Activated B cell treated with CpG ODN at 0.5 μM for 24 hours (primary cell): Measurements from ENCODE around the gene BARHL1. TPM values are rescaled to one million over a fixed set of nuclear protein-coding genes. Genes with fewer than 3 reads are reported as not detected.

Experiments
- ATAC-seq: fragments of 200-7000 bp; cut with Tn5 transposase; one replicate; pipeline ENCODE4 v1.10.0; 2021; ENCODE audit warnings: low read depth, mild to moderate bottlenecking, moderate library complexity
- CTCF ChIA-PET: fragments of 350-600 bp; sonication (Branson Sonifier 250); formaldehyde crosslinking; loops from one replicate; lab custom pipeline; 2021; ENCODE audit warnings: antibody characterized with exemption; lab: Charles Lee
- POLR2A ChIA-PET: fragments of 350-600 bp; sonication (Branson Sonifier 250); formaldehyde crosslinking; loops from one replicate; lab custom pipeline; 2021; ENCODE audit warnings: antibody characterized with exemption; lab: Charles Lee
- DNase-seq: peaks from one replicate; pipeline ENCODE4 v3.0.0; 2022
- H3K27ac Mint-ChIP-seq: one replicate; pipeline ENCODE4 v1.8.0; 2020; ENCODE audit warnings: mixed read lengths
- H3K27me3 Mint-ChIP-seq: one replicate; pipeline ENCODE4 v1.8.0; 2021; ENCODE audit warnings: mixed read lengths
- H3K36me3 Mint-ChIP-seq: one replicate; pipeline ENCODE4 v1.8.0; 2021; ENCODE audit warnings: low read depth, mixed read lengths
- H3K4me1 Mint-ChIP-seq: one replicate; pipeline ENCODE4 v1.8.0; 2021; ENCODE audit warnings: mixed read lengths
- H3K4me3 Mint-ChIP-seq: one replicate; pipeline ENCODE4 v1.8.0; 2020; ENCODE audit warnings: mild to moderate bottlenecking, mixed read lengths
- H3K9me3 Mint-ChIP-seq: one replicate; pipeline ENCODE4 v1.8.0; 2020; ENCODE audit warnings: mixed read lengths
- intact Hi-C: fragments of 100-400 bp; cut with micrococcal nuclease; formaldehyde crosslinking; loops from one replicate; pipeline ENCODE4 v1.15.1; 2024
- total RNA-seq: library from RNA; stranded (reverse); gene quantifications from 2 replicates; pipeline ENCODE4 v1.2.3, GENCODE V29; 2022
- TF ChIP-seq, protein P1 (sequence below): fragments of 200-600 bp; IDR thresholded peaks from one replicate; pipeline ENCODE4 v1.8.0; 2022; ENCODE audit warnings: antibody characterized with exemption, mild to moderate bottlenecking

Gene BARHL1
- total RNA-seq, 1 donor from 2014 or later = not detected

DNA sequence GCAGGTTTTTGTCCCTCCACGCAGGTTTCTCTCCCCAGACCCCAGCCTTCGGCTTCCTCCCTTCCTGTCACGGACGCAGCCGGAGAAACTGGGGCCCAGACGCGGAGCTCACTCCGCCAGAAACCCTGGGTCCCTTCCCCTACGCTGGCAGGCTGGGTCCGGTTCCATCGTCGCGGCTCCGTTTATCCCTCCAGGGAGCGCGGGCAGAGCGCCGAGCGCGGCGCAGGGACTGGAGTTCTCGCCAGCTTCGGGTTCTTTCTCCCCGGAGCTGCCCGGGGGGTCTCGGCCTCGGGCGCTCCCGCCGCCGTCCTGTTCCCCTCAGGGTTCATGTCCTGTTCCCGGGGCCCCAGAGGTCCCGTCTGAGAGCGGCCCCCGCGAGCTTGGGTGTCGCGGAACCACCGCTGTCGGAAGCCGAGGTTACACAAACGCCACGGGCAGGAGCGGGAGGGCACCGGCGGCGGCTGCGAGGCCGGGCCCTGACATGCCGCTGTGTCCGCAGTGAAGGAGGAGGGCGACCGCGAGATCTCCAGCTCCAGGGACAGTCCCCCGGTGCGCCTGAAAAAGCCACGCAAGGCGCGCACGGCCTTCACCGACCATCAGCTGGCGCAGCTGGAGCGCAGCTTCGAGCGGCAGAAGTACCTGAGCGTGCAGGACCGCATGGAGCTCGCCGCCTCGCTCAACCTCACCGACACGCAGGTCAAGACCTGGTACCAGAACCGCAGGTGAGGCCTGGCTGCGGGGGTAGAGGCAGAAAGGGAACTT is 4.6 kb downstream of the BARHL1 start:
- ATAC-seq (no peak), DNase-seq (no peak)
- ChIA-PET POLR2A (no interaction called here), CTCF (no interaction called here)
- Mint-ChIP-seq H3K27ac (no peak overlapping the region), H3K4me3 (no peak overlapping the region), H3K4me1 (peaks cover 18% of the 10 kb centered on the region), H3K9me3 (no peaks in the 10 kb centered on the region), H3K27me3 (peaks cover 46% of the 10 kb centered on the region), H3K36me3 (no peaks in the 10 kb centered on the region)
- TF ChIP-seq, protein P1, sequence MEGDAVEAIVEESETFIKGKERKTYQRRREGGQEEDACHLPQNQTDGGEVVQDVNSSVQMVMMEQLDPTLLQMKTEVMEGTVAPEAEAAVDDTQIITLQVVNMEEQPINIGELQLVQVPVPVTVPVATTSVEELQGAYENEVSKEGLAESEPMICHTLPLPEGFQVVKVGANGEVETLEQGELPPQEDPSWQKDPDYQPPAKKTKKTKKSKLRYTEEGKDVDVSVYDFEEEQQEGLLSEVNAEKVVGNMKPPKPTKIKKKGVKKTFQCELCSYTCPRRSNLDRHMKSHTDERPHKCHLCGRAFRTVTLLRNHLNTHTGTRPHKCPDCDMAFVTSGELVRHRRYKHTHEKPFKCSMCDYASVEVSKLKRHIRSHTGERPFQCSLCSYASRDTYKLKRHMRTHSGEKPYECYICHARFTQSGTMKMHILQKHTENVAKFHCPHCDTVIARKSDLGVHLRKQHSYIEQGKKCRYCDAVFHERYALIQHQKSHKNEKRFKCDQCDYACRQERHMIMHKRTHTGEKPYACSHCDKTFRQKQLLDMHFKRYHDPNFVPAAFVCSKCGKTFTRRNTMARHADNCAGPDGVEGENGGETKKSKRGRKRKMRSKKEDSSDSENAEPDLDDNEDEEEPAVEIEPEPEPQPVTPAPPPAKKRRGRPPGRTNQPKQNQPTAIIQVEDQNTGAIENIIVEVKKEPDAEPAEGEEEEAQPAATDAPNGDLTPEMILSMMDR = no peak
- intact Hi-C loops = loop anchor here (2.0 kb wide), 1 partner anchor 176 kb away; the partner anchor contains the start of gene CFAP77

DNA sequence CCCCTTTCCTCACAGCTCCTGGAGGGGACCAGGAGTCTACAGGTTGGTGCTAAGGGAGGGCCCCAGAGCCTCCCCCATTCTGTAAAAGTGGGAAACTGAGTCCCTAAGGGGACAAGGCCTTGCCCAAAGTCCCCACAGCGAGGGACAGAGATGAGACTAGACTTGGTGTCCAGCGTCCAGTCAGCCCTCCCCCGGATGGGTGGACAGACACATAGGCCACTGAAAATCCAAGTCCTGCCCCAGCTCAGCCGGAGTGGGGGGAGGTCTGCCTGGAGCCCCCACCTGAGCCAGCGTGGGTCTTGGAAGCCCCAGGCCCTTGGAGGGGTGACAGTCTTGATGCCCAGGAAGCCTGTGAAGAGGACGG is 5.2 kb downstream of the BARHL1 start:
- no peak overlapping the region for H3K4me3 Mint-ChIP-seq
- peaks cover 18% of the 10 kb centered on the region for H3K4me1 Mint-ChIP-seq
- TF ChIP-seq, protein P1 = no peak
- intact Hi-C loops = loop anchor here (2.0 kb wide), 1 partner anchor 177 kb away; the partner anchor contains the start of gene CFAP77
- H3K27ac Mint-ChIP-seq = no peak overlapping the region
- ChIA-PET POLR2A (no interaction called here), CTCF (no interaction called here)
- ATAC-seq = no peak
- no peaks in the 10 kb centered on the region for H3K9me3 Mint-ChIP-seq
- H3K27me3 Mint-ChIP-seq = peaks cover 52% of the 10 kb centered on the region
- no peaks in the 10 kb centered on the region for H3K36me3 Mint-ChIP-seq
- no peak for DNase-seq

DNA sequence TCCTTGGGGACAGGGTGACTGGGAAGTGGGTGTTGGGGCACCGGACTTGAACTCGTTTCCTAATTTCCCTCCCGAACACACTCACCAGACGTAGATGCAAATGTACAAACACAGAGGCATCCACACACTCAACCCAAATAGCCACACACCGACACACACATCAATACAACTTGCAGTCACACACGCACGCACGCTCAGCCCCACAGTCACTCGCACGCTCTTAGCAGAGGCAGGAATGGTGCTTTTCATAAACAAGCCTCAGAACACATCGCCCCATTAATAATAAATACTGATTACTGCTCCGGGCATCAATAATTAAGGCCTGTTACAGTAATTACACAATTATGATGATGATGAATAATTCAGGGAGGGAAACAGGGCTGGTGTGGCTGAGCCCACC is 5.7 kb downstream of the BARHL1 start:
- DNase-seq = no peak
- no peak overlapping the region for H3K27ac Mint-ChIP-seq

DNA sequence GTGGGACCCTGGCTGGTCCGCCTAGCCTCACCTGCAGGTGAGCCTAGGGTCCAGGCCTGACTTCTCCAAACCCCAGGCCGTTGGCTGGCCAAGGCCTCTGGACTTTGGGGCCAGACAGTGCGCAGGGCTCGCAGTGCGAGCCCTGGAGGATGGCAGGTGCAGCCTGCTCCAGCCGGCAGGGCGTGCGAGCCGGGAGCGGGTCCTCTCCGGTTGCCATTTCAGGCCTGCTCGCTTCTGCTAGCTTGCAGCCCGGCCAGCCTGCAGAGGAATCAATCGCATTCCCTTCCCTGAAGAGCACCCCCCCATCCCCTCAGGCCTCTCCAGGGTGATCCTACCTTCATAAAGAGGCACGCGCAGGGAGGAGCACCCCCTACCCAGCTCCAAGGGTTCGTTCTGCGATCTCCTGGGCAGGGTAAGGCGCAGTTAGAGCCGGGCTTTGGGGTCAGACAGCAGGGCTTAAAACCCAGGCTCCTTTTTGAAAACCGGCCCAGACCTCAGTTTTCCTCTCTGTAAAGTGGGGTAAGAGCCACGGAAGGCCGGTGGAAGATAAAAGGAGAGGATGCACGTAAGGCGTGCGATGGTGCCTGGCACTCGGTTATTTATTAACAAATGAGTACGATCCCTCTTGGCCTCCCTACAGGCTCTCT is 6.2 kb downstream of the BARHL1 start:
- CTCF ChIA-PET = no interaction called here
- Mint-ChIP-seq H3K27ac (no peak overlapping the region), H3K9me3 (no peaks in the 10 kb centered on the region), H3K36me3 (peaks cover 4% of the 10 kb centered on the region), H3K4me1 (peaks cover 18% of the 10 kb centered on the region), H3K27me3 (peaks cover 49% of the 10 kb centered on the region), H3K4me3 (no peak overlapping the region)
- intact Hi-C loops = no loop called here
- TF ChIP-seq, protein P1 = no peak
- POLR2A ChIA-PET = no interaction called here
- ATAC-seq (no peak), DNase-seq (no peak)

More for the DNA sequence above, 5.7 kb downstream of the BARHL1 start:
- no peaks in the 10 kb centered on the region for H3K36me3 Mint-ChIP-seq
- intact Hi-C loops = no loop called here
- ChIA-PET POLR2A (no interaction called here), CTCF (no interaction called here)
- H3K9me3 Mint-ChIP-seq = no peaks in the 10 kb centered on the region
- TF ChIP-seq, protein P1 = no peak
- H3K4me3 Mint-ChIP-seq = no peak overlapping the region
- H3K4me1 Mint-ChIP-seq = peaks cover 18% of the 10 kb centered on the region
- H3K27me3 Mint-ChIP-seq = peaks cover 51% of the 10 kb centered on the region
- ATAC-seq = no peak
